Jurkat, Clone E6-1 (cell line): Measurements from ENCODE around the gene DUSP3.
"Not testable (repeated sequence)": the region's sequence is repeated elsewhere in the genome, so short reads cannot be mapped to it uniquely, and the experiment has no call there.

Experiments
- DNase-seq: peaks from one replicate; pipeline ENCODE4 v3.0.0-alpha.2; 2011; ENCODE audit warnings: low read depth, low spot score
- H3K4me3 ChIP-seq: 2 replicates; pipeline ENCODE4 v1.5.1; 2011; ENCODE audit warnings: mild to moderate bottlenecking, low read length, control low read depth, moderate library complexity

DUSP3 gene

GRCh38 chr17:43805117-43805516 is 26.3 kb upstream of the DUSP3 start:
- H3K4me3 ChIP-seq: no peak overlapping the region
- DNase-seq: no peak

GRCh38 chr17:43803758-43804157 is 25.0 kb upstream of the DUSP3 start:
- no peak for DNase-seq
- H3K4me3 ChIP-seq: no peak overlapping the region

GRCh38 chr17:43801844-43802243 is 23.1 kb upstream of the DUSP3 start:
- H3K4me3 ChIP-seq: no peak overlapping the region
- no peak for DNase-seq

GRCh38 chr17:43800736-43801135 is 22.0 kb upstream of the DUSP3 start:
- DNase-seq: no peak

GRCh38 chr17:43799047-43799446 is 20.3 kb upstream of the DUSP3 start:
- no peak overlapping the region for H3K4me3 ChIP-seq
- no peak for DNase-seq

More at GRCh38 chr17:43800736-43801135, 22.0 kb upstream of the DUSP3 start:
- H3K4me3 ChIP-seq: no peak overlapping the region

GRCh38 chr17:43798024-43798423 is 19.2 kb upstream of the DUSP3 start:
- not testable (repeated sequence) for H3K4me3 ChIP-seq, DNase-seq

GRCh38 chr17:43792668-43793067 is 13.9 kb upstream of the DUSP3 start:
- DNase-seq, H3K4me3 ChIP-seq: not testable (repeated sequence)

- no peak overlapping the region for H3K4me3 ChIP-seq
- peak; percentile 62 for DNase-seq
Observed at GRCh38 chr17:43791589-43791988, 12.8 kb upstream of the DUSP3 start.

- no peak for DNase-seq
- no peak overlapping the region for H3K4me3 ChIP-seq
Observed at GRCh38 chr17:43790311-43790940, 11.6 kb upstream of the DUSP3 start.

- DNase-seq: no peak
- no peak overlapping the region for H3K4me3 ChIP-seq
Observed at GRCh38 chr17:43789482-43789881, 10.7 kb upstream of the DUSP3 start.

GRCh38 chr17:43788540-43788939 is 9.8 kb upstream of the DUSP3 start:
- H3K4me3 ChIP-seq: no peak overlapping the region
- no peak for DNase-seq

GRCh38 chr17:43787728-43788127 is 9.0 kb upstream of the DUSP3 start:
- no peak overlapping the region for H3K4me3 ChIP-seq
- no peak for DNase-seq

GRCh38 chr17:43784628-43785101 is 5.9 kb upstream of the DUSP3 start:
- H3K4me3 ChIP-seq: no peak overlapping the region
- DNase-seq: no peak

- H3K4me3 ChIP-seq: no peak overlapping the region
- DNase-seq: no peak
Observed at GRCh38 chr17:43784068-43784467, 5.3 kb upstream of the DUSP3 start.

- no peak for DNase-seq
- no peak overlapping the region for H3K4me3 ChIP-seq
Observed at GRCh38 chr17:43782913-43783680, 4.3 kb upstream of the DUSP3 start.

GRCh38 chr17:43780135-43780534 is 1.4 kb upstream of the DUSP3 start, which contains the start of gene CFAP97D1:
TSS of gene CFAP97D1 (plus strand) at chr17:43780435. CDS start at chr17:43780463, 28 bp downstream.
- no peak for DNase-seq
- H3K4me3 ChIP-seq: peak within 1 kb of the TSS; percentile 70

- peak overlapping the region; percentile 70 for H3K4me3 ChIP-seq
- no peak for DNase-seq
Observed at GRCh38 chr17:43779145-43780125, 658 bp upstream of the DUSP3 start.

GRCh38 chr17:43774304-43775250 is 4.2 kb downstream of the DUSP3 start:
- DNase-seq: no peak
- H3K4me3 ChIP-seq: no peak overlapping the region
